Uterus (tissue), 4 donors: Measurements from ENCODE around the gene ZMYND19. TPM values are rescaled to one million over a fixed set of nuclear protein-coding genes. Genes with fewer than 3 reads are reported as not detected.
"Not testable (repeated sequence)": the region's sequence is repeated elsewhere in the genome, so short reads cannot be mapped to it uniquely, and the experiment has no call there.

Experiments used
- DNase-seq, 2 donors: peaks; one replicate each; pipeline ENCODE4 v3.0.0-alpha.2; 2019 to 2020
- H3K27ac ChIP-seq, 2 donors: fragments of 200-600 bp; sonication (generic); 1 replicate in 1 of 2; 2 replicates in 1 of 2; pipeline ENCODE4 v1.5.1; 2016 to 2018
- H3K27me3 ChIP-seq, 2 donors: fragments of 200-600 bp; sonication (generic); one replicate each; pipeline ENCODE4 v1.5.1; 2018 to 2019; ENCODE audit warnings: control low read depth in 1 of 2
- H3K36me3 ChIP-seq, 2 donors: fragments of 200-600 bp; sonication (generic); one replicate each; pipeline ENCODE4 v1.5.1; 2019; ENCODE audit warnings: control low read depth in 1 of 2
- H3K4me1 ChIP-seq, 2 donors: fragments of 200-600 bp; sonication (generic); one replicate each; pipeline ENCODE4 v1.5.1; 2018 to 2019; ENCODE audit warnings: control low read depth in 1 of 2
- H3K4me3 ChIP-seq, 2 donors: fragments of 200-600 bp; sonication (generic); 1 replicate in 1 of 2; 2 replicates in 1 of 2; pipeline ENCODE4 v1.5.1; 2018 to 2019; ENCODE audit warnings: mild to moderate bottlenecking in 1 of 2
- H3K9me3 ChIP-seq, 2 donors: fragments of 200-600 bp; sonication (generic); one replicate each; pipeline ENCODE4 v1.5.1; 2019; ENCODE audit warnings: control low read depth in 1 of 2
- POLR2A ChIP-seq, 2 donors: fragments of 450-650 bp; IDR thresholded peaks; one replicate each; pipeline ENCODE4 v1.6.1; 2016; ENCODE audit warnings: antibody characterized with exemption in 2 of 2, mild to moderate bottlenecking in 1 of 2, moderate library complexity in 1 of 2
- intact Hi-C: fragments of 100-400 bp; cut with DNase I; formaldehyde crosslinking; loops from one replicate; pipeline ENCODE4 v1.15.1; 2023; ENCODE audit warnings: low total_unique reads
- total RNA-seq, 4 donors: library from RNA; depleted of rRNA in 3 of 4; stranded (reverse); fragments of >200 nt in 3 of 4; gene quantifications; one replicate each; pipeline versions ENCODE4 v1.1.0 to v1.2.4, GENCODE V29; 2014 to 2023
- TF ChIP-seq, protein P1 (sequence below), 4 experiments: fragments of 200-600 bp in 2 of 4; fragments of 450-650 bp in 2 of 4; sonication (generic) in 2 of 4; IDR thresholded peaks; one replicate each; pipeline ENCODE4 v1.5.1; 2016 to 2019; ENCODE audit warnings: antibody characterized with exemption in 4 of 4, mild to moderate bottlenecking in 2 of 4, moderate library complexity in 1 of 4
- donor health status: DM: yes; HTN: yes; CAD: no.

The ZMYND19 gene
- total RNA-seq, 4 donors from 2014 or later: 14.7 to 26.4 (median 16.3) TPM

DNA sequence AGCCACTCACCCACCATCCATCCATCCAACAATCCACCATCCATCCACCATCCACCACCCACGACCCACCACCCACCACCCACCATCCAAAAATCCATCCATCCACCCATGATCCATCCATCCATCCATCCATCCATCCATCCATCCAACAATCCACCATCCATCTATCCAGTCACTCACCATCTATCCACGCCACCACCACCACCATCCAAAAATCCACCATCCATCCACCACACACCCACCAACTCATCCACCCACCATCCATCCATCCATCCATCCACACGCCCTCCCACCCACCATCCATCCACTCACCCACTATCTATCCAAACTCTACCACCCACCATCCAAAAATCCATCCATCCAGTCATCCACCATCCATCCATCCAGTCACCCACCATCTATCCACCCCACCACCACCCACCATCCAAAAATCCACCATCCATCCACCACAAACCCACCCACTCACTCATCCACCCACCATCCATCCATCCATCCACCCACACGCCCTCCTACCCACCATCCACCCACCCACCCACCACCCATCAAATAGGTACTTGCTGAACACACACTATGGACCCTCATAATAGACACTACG, 20.6 kb downstream of the ZMYND19 start:
- Histone ChIP-seq H3K27ac (no peak overlapping the region), H3K9me3 (no peaks in the 10 kb centered on the region), H3K4me3 (no peak overlapping the region), H3K27me3 (no peaks in the 10 kb centered on the region), H3K4me1 (no peaks in the 10 kb centered on the region), H3K36me3 (no peaks in the 10 kb centered on the region)
- intact Hi-C loops: no loop called here
- DNase-seq: no peak
- TF ChIP-seq, protein P1, sequence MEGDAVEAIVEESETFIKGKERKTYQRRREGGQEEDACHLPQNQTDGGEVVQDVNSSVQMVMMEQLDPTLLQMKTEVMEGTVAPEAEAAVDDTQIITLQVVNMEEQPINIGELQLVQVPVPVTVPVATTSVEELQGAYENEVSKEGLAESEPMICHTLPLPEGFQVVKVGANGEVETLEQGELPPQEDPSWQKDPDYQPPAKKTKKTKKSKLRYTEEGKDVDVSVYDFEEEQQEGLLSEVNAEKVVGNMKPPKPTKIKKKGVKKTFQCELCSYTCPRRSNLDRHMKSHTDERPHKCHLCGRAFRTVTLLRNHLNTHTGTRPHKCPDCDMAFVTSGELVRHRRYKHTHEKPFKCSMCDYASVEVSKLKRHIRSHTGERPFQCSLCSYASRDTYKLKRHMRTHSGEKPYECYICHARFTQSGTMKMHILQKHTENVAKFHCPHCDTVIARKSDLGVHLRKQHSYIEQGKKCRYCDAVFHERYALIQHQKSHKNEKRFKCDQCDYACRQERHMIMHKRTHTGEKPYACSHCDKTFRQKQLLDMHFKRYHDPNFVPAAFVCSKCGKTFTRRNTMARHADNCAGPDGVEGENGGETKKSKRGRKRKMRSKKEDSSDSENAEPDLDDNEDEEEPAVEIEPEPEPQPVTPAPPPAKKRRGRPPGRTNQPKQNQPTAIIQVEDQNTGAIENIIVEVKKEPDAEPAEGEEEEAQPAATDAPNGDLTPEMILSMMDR (IDR thresholded peaks at IDR 0.05): no peak
- no peak for TF ChIP-seq POLR2A (IDR thresholded peaks at IDR 0.05)

DNA sequence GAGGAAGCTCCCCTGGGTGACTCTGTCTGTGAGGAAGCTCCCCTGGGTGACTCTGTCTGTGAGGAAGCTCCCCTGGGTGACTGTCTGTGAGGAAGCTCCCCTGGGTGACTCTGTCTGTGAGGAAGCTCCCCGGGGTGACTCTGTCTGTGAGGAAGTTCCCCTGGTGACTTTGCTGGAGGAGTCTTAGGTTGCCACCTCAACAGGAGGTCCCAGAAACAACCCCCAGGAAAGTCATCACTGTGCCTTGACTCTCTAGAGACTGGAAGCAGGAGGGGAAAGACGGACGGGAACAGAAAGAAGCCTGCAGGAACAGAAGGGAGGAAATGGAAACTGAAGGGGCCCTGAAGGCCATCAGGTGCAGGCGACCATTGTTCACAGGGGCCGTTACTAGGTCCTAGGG, 21.9 kb downstream of the ZMYND19 start:
- DNase-seq, H3K9me3 ChIP-seq, H3K36me3 ChIP-seq, H3K4me1 ChIP-seq, intact Hi-C loops, H3K27me3 ChIP-seq, H3K27ac ChIP-seq, H3K4me3 ChIP-seq: not testable (repeated sequence)

DNA sequence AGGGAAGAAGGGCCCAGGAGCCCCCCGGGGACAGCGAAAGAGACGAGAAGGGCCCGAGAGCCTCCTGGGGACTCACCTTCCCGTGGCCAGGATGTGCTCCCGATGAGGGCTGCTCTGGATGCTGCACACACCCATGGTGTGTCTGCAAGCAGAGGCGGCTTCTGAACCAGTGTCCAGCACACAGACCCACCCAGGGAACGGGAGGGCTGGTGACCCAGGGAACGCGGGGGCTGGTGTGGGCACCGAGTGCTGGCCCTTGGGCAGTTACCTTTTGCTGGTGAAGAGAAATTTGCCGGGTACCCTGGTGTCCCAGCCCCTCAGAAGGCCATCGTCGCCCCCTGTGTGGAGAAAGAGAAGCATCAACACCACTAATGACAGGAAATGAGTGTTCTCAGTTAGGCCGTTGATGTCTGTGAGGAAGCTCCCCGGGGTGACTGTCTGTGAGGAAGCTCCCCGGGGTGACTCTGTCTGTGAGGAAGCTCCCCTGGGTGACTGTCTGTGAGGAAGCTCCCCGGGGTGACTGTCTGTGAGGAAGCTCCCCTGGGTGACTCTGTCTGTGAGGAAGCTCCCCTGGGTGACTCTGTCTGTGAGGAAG, 25.4 kb downstream of the ZMYND19 start:
- Histone ChIP-seq H3K9me3 (no peaks in the 10 kb centered on the region), H3K27me3 (no peaks in the 10 kb centered on the region), H3K27ac (no peak overlapping the region), H3K4me1 (no peaks in the 10 kb centered on the region), H3K36me3 (no peaks in the 10 kb centered on the region), H3K4me3 (no peak overlapping the region)
- no peak for DNase-seq
- intact Hi-C loops: no loop called here
- TF ChIP-seq, protein P1 (IDR thresholded peaks at IDR 0.05): no peak
- no peak for TF ChIP-seq POLR2A (IDR thresholded peaks at IDR 0.05)

DNA sequence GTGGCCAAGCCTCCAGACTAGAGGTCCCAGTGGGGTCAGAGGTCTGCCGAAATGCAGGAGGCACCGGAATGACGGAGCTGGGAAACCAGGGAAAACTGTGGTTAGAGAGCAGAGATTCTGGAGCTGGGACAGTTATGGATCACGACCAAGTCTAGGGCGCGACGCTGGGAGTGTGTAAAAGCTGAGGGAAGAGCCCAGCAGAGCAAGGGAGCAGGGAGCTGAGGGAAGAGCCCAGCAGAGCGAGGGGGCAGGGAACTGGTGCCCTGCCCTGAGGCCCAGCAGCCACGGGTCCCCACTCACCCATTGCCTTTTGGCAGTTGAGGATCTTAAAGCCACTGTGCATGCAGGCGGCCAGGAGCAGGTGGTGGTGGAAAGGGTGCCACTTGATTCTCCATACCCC, 26.2 kb downstream of the ZMYND19 start:
- no peaks in the 10 kb centered on the region for H3K36me3 ChIP-seq
- intact Hi-C loops: no loop called here

DNA sequence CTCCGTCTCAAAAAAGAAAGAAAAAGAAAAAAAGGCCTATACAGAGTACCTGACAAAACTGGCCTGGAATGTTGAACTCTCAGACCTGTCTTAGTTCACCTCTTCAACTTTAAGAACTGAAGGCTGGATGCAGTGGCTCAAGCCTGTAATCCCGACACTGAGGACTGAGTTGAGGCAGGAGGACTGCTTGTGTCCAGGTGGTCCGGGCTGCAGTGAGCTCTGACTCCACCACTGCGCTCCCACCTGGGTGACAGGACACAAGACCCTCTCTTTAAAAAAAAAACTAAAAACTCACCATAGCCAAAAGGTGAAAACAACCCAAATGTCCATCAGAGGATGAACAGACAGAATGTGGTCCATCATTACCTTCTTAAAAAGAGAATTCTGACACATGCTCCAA, 32.2 kb downstream of the ZMYND19 start:
- no peak for DNase-seq
- H3K27ac ChIP-seq: no peak overlapping the region
- H3K27me3 ChIP-seq: no peaks in the 10 kb centered on the region
- TF ChIP-seq, protein P1 (IDR thresholded peaks at IDR 0.05): no peak
- TF ChIP-seq POLR2A (IDR thresholded peaks at IDR 0.05): no peak
- H3K36me3 ChIP-seq: no peaks in the 10 kb centered on the region
- no peaks in the 10 kb centered on the region for H3K4me1 ChIP-seq
- H3K9me3 ChIP-seq: no peaks in the 10 kb centered on the region
- no peak overlapping the region for H3K4me3 ChIP-seq
- intact Hi-C loops: no loop called here

More for the DNA sequence above, 26.2 kb downstream of the ZMYND19 start:
- no peak overlapping the region for H3K4me3 ChIP-seq
- no peak overlapping the region for H3K27ac ChIP-seq
- no peaks in the 10 kb centered on the region for H3K4me1 ChIP-seq
- no peak for DNase-seq
- H3K9me3 ChIP-seq: no peaks in the 10 kb centered on the region
- no peak for TF ChIP-seq POLR2A (IDR thresholded peaks at IDR 0.05)
- TF ChIP-seq, protein P1 (IDR thresholded peaks at IDR 0.05): no peak
- no peaks in the 10 kb centered on the region for H3K27me3 ChIP-seq
